Fibroblast of lung (primary cell): ENCODE measurements around the gene FAM167B. TPM values are rescaled to one million over a fixed set of nuclear protein-coding genes. Genes with fewer than 3 reads are reported as not detected.
A peak's percentile ranks its signal among the peaks of the same experiment; 100 is the strongest.
"Not testable (repeated sequence)": the region's sequence is repeated elsewhere in the genome, so short reads cannot be mapped to it uniquely, and the experiment has no call there.

Source experiments
- DNase-seq, 2 donors: peaks; one replicate each; pipeline versions ENCODE4 v3.0.0 to v3.0.0-alpha.2; 2010; ENCODE audit warnings: low read depth in 2 of 2
- H2AFZ ChIP-seq: 2 replicates; pipeline ENCODE4 v1.5.1; 2012; ENCODE audit warnings: low read length, control low read depth, inconsistent platforms
- H3K27ac ChIP-seq: 2 replicates; pipeline ENCODE4 v1.5.1; 2011; ENCODE audit warnings: low read length, control low read depth; ENCODE audit not compliant: insufficient read depth
- H3K27me3 ChIP-seq: 2 replicates; pipeline ENCODE4 v1.5.1; 2011; ENCODE audit warnings: mild to moderate bottlenecking, low read length; ENCODE audit not compliant: control insufficient read depth, insufficient read depth
- H3K36me3 ChIP-seq: 2 replicates; pipeline ENCODE4 v1.5.1; 2011; ENCODE audit warnings: low read length; ENCODE audit not compliant: control insufficient read depth, insufficient read depth
- H3K4me1 ChIP-seq: 2 replicates; pipeline ENCODE4 v1.5.1; 2011; ENCODE audit warnings: low read length; ENCODE audit not compliant: control insufficient read depth, insufficient read depth; ENCODE audit errors: extremely low read depth
- H3K4me2 ChIP-seq: 2 replicates; pipeline ENCODE4 v1.5.1; 2011; ENCODE audit warnings: low read length, control low read depth; ENCODE audit not compliant: insufficient read depth; ENCODE audit errors: extremely low read depth
- H3K4me3 ChIP-seq, 4 experiments: fragments of 200-600 bp in 1 of 4; sonication (generic) in 1 of 4; replicated peaks in 1 of 4; 2 replicates each; pipeline ENCODE4 v1.5.1; 2011 to 2016; ENCODE audit warnings: low read length in 4 of 4, low read depth in 3 of 4, mild to moderate bottlenecking in 3 of 4, control low read depth in 2 of 4, inconsistent platforms in 1 of 4, mixed read lengths in 1 of 4; ENCODE audit not compliant: insufficient read depth in 1 of 4; ENCODE audit errors: control extremely low read depth in 1 of 4
- H3K79me2 ChIP-seq: 2 replicates; pipeline ENCODE4 v1.5.1; 2012; ENCODE audit warnings: mild to moderate bottlenecking, low read length, inconsistent platforms; ENCODE audit not compliant: control insufficient read depth, insufficient read depth
- H3K9ac ChIP-seq: 2 replicates; pipeline ENCODE4 v1.5.1; 2011; ENCODE audit warnings: mild to moderate bottlenecking, low read length, control low read depth; ENCODE audit not compliant: insufficient read depth
- H3K9me3 ChIP-seq: 2 replicates; pipeline ENCODE4 v1.5.1; 2012; ENCODE audit warnings: low read depth, low read length; ENCODE audit not compliant: control insufficient read depth, insufficient read depth
- H4K20me1 ChIP-seq: 2 replicates; pipeline ENCODE4 v1.5.1; 2011; ENCODE audit warnings: low read length; ENCODE audit not compliant: control insufficient read depth, insufficient read depth; ENCODE audit errors: extremely low read depth
- CTCF ChIP-seq, 2 donors: IDR thresholded peaks in 1 of 2; conservative IDR thresholded peaks in 1 of 2; 1 replicate in 1 of 2; 2 replicates in 1 of 2; pipeline ENCODE4 v1.5.1; 2011 to 2012; ENCODE audit warnings: low read length in 2 of 2, control low read depth in 1 of 2, inconsistent platforms in 1 of 2, low read depth in 1 of 2, mild to moderate bottlenecking in 1 of 2
- EZH2 ChIP-seq: IDR thresholded peaks from 2 replicates; pipeline ENCODE4 v1.5.1; 2012; ENCODE audit warnings: low read length, control low read depth, mild to moderate bottlenecking; ENCODE audit errors: missing control alignments
- polyA plus RNA-seq, 2 donors: library from polyadenylated mRNA; depleted of rRNA in 1 of 2; stranded (reverse) in 1 of 2; unstranded in 1 of 2; fragments of >200 nt; gene quantifications; 2 replicates each; pipeline ENCODE4 v1.2.1, GENCODE V29; 2011 to 2012; ENCODE audit warnings: missing spikeins in 1 of 2
- total RNA-seq: library from RNA; depleted of rRNA; stranded (reverse); fragments of >200 nt; gene quantifications from 2 replicates; pipeline ENCODE4 v1.2.1, GENCODE V29; 2014

Gene FAM167B
- total and polyA plus RNA-seq, 2 donors (not counting 1 experiment from before 2014, with no cell fraction given) = 1.3 to 2.1 TPM

- no peak for DNase-seq
- Histone ChIP-seq H3K79me2 (no peaks in the 10 kb centered on the region), H3K4me3 (no peak overlapping the region), H3K4me1 (no peaks in the 10 kb centered on the region), H3K4me2 (no peak overlapping the region), H3K36me3 (no peaks in the 10 kb centered on the region), H2AFZ (no peak overlapping the region), H4K20me1 (no peaks in the 10 kb centered on the region), H3K27ac (no peak overlapping the region), H3K27me3 (peaks cover 30% of the 10 kb centered on the region), H3K9me3 (no peaks in the 10 kb centered on the region), H3K9ac (no peak overlapping the region)
- peak; percentile 38 for TF ChIP-seq EZH2
- TF ChIP-seq CTCF (conservative IDR thresholded peaks at IDR 0.05 in 1 of 2, IDR thresholded peaks at IDR 0.05 in 1 of 2; ENCODE audit: low read depth in 1 of 2, low read length in 2 of 2) = no peak
Measured at GRCh38 chr1:32274646-32275340, 27.8 kb downstream of the FAM167B start.

GRCh38 chr1:32275424-32275823, 28.4 kb downstream of the FAM167B start:
- Histone ChIP-seq H3K4me3 (no peak overlapping the region), H4K20me1 (no peaks in the 10 kb centered on the region), H3K9me3 (no peaks in the 10 kb centered on the region), H3K27me3 (peaks cover 29% of the 10 kb centered on the region), H3K9ac (no peak overlapping the region), H3K4me2 (no peak overlapping the region), H3K36me3 (no peaks in the 10 kb centered on the region), H3K27ac (no peak overlapping the region), H2AFZ (peak overlapping the region; percentile 17), H3K4me1 (no peaks in the 10 kb centered on the region), H3K79me2 (no peaks in the 10 kb centered on the region)
- TF ChIP-seq CTCF (conservative IDR thresholded peaks at IDR 0.05 in 1 of 2, IDR thresholded peaks at IDR 0.05 in 1 of 2; ENCODE audit: low read depth in 1 of 2, low read length in 2 of 2) (no peak), EZH2 (no peak)
- DNase-seq = no peak

- no peak overlapping the region for H2AFZ ChIP-seq
- no peaks in the 10 kb centered on the region for H4K20me1 ChIP-seq
- DNase-seq = no peak
- H3K9ac ChIP-seq = no peak overlapping the region
- no peak for TF ChIP-seq CTCF (conservative IDR thresholded peaks at IDR 0.05 in 1 of 2, IDR thresholded peaks at IDR 0.05 in 1 of 2; ENCODE audit: low read depth in 1 of 2, low read length in 2 of 2)
- TF ChIP-seq EZH2 = no peak
- no peak overlapping the region for H3K4me2 ChIP-seq
- H3K4me1 ChIP-seq = no peaks in the 10 kb centered on the region
- H3K27me3 ChIP-seq = peaks cover 29% of the 10 kb centered on the region
- H3K79me2 ChIP-seq = no peaks in the 10 kb centered on the region
- H3K9me3 ChIP-seq = no peaks in the 10 kb centered on the region
- no peaks in the 10 kb centered on the region for H3K36me3 ChIP-seq
- H3K27ac ChIP-seq = no peak overlapping the region
- H3K4me3 ChIP-seq = no peak overlapping the region
Measured at GRCh38 chr1:32276032-32276782, 29.2 kb downstream of the FAM167B start.

GRCh38 chr1:32284777-32285176, 37.8 kb downstream of the FAM167B start:
- H3K4me3 ChIP-seq, H3K9ac ChIP-seq, H3K27ac ChIP-seq, H4K20me1 ChIP-seq, H3K4me2 ChIP-seq, H3K4me1 ChIP-seq, DNase-seq, H3K36me3 ChIP-seq, H3K9me3 ChIP-seq, H2AFZ ChIP-seq, H3K79me2 ChIP-seq, H3K27me3 ChIP-seq: not testable (repeated sequence)
